ENCODE measurements around the gene LMBR1L. TPM values are rescaled to one million over a fixed set of nuclear protein-coding genes. Genes with fewer than 3 reads are reported as not detected.

The LMBR1L gene
- total RNA-seq, 1 donor from 2014 or later, result 67.9 TPM

- Histone ChIP-seq H3K27me3 (ENCODE audit: control insufficient read depth, insufficient read depth, low read length) (no peaks in the 10 kb centered on the region), H3K4me3 (ENCODE audit: low read depth, low read length) (no peak overlapping the region), H3K36me3 (ENCODE audit: control insufficient read depth, insufficient read depth, low read length) (peaks cover 3% of the 10 kb centered on the region)
- no peak for DNase-seq (ENCODE audit: low read depth)
- TF ChIP-seq, protein P1, sequence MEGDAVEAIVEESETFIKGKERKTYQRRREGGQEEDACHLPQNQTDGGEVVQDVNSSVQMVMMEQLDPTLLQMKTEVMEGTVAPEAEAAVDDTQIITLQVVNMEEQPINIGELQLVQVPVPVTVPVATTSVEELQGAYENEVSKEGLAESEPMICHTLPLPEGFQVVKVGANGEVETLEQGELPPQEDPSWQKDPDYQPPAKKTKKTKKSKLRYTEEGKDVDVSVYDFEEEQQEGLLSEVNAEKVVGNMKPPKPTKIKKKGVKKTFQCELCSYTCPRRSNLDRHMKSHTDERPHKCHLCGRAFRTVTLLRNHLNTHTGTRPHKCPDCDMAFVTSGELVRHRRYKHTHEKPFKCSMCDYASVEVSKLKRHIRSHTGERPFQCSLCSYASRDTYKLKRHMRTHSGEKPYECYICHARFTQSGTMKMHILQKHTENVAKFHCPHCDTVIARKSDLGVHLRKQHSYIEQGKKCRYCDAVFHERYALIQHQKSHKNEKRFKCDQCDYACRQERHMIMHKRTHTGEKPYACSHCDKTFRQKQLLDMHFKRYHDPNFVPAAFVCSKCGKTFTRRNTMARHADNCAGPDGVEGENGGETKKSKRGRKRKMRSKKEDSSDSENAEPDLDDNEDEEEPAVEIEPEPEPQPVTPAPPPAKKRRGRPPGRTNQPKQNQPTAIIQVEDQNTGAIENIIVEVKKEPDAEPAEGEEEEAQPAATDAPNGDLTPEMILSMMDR (IDR thresholded peaks at IDR 0.05; ENCODE audit: insufficient read depth, low read length, poor library complexity, severe bottlenecking), result no peak
Measured at GRCh38 chr12:49126852-49127763, 16.5 kb upstream of the LMBR1L start.

- Histone ChIP-seq H3K36me3 (ENCODE audit: control insufficient read depth, insufficient read depth, low read length) (no peaks in the 10 kb centered on the region), H3K4me3 (ENCODE audit: low read depth, low read length) (no peak overlapping the region), H3K27me3 (ENCODE audit: control insufficient read depth, insufficient read depth, low read length) (no peaks in the 10 kb centered on the region)
- no peak for DNase-seq (ENCODE audit: low read depth)
- TF ChIP-seq, protein P1 (IDR thresholded peaks at IDR 0.05; ENCODE audit: insufficient read depth, low read length, poor library complexity, severe bottlenecking), result peak; percentile 65
Measured at GRCh38 chr12:49121047-49121696, 10.5 kb upstream of the LMBR1L start.

DNA sequence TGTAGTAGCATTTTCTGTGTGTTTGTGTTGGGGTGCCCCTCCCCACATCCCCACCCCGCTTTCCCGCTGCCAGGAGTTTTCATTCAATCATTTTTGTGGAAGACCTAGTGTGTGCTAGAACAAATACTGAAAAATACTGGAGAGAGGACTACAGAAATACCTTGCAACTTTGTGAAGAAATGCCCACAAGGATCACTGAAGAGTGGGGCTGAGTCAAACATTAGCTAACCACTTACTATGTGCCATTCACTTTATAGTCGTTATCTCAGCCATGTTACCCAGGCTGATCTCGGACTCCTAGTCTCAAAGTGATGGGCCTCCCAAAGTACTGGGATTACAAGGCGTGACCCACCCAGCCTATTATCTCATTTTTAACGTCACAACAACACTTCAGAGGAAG, 559 bp upstream of the LMBR1L start:
- Histone ChIP-seq H3K4me3 (ENCODE audit: low read depth, low read length) (peak overlapping the region; percentile 33), H3K27me3 (ENCODE audit: control insufficient read depth, insufficient read depth, low read length) (no peaks in the 10 kb centered on the region), H3K36me3 (ENCODE audit: control insufficient read depth, insufficient read depth, low read length) (no peaks in the 10 kb centered on the region)
- DNase-seq (ENCODE audit: low read depth), result no peak
- TF ChIP-seq, protein P1 (IDR thresholded peaks at IDR 0.05; ENCODE audit: insufficient read depth, low read length, poor library complexity, severe bottlenecking), result no peak

DNA sequence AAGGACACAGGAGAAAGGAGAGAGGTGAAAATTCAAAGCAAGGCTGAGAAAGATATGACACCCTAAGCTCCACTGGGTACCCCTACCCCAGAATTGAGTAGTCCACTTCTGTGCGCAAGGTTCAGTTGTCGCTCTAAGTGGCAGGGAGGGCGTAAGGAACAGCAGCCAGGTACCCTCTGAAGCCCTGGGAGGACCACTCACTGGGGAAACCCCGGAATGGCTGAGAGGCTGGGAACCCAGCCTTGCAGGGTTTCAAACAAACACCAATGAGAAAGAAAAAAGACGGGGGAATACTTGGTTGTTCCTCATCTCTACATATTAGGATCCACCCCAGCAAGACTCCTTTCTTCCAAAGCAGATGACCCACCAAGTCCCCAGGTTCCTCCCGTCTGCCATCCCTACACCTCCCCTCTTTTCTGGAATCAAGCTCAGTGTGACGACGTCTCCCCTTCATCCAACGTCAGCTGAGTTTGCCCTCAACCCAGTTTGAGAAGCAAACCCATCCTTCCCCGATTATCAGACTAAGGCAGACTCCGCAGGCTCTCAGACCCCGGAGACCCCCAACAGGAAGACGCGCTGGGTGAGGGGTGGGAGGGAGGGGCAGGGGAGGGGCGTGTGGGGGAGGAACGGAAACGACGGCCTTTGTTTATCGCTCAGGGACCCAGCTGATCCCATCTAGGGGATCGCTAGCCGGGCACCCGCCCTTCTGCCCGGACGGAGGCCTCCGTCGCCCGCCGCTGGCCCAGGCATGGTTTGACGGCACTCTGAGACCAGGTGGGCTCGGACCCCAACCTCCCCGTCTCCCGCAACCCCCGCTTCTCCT, 795 bp downstream of the LMBR1L start:
- H3K4me3 ChIP-seq (ENCODE audit: low read depth, low read length), result peak overlapping the region; percentile 84
- H3K27me3 ChIP-seq (ENCODE audit: control insufficient read depth, insufficient read depth, low read length), result no peaks in the 10 kb centered on the region
- DNase-seq (ENCODE audit: low read depth), result no peak
- TF ChIP-seq, protein P1 (IDR thresholded peaks at IDR 0.05; ENCODE audit: insufficient read depth, low read length, poor library complexity, severe bottlenecking), result no peak
- H3K36me3 ChIP-seq (ENCODE audit: control insufficient read depth, insufficient read depth, low read length), result peaks cover 1% of the 10 kb centered on the region

GRCh38 chr12:49108958-49109404, 1.7 kb downstream of the LMBR1L start:
- TF ChIP-seq, protein P1 (IDR thresholded peaks at IDR 0.05; ENCODE audit: insufficient read depth, low read length, poor library complexity, severe bottlenecking), result no peak
- peak overlapping the region; percentile 84 for H3K4me3 ChIP-seq (ENCODE audit: low read depth, low read length)
- DNase-seq (ENCODE audit: low read depth), result no peak
- H3K36me3 ChIP-seq (ENCODE audit: control insufficient read depth, insufficient read depth, low read length), result peaks cover 4% of the 10 kb centered on the region
- no peaks in the 10 kb centered on the region for H3K27me3 ChIP-seq (ENCODE audit: control insufficient read depth, insufficient read depth, low read length)

All from kidney epithelial cell (primary cell).